ENCODE measurements around the gene KHDRBS1.

GRCh38 chr1:32014199-32014947 is 705 bp downstream of the KHDRBS1 start:
- TF ChIP-seq CTCF (IDR thresholded peaks at IDR 0.05) (no peak), POLR2A (IDR thresholded peaks at IDR 0.05) (no peak)
